NCI-H2081 treated with DMSO at 0.1 percent for 48 hours (cell line): Measurements from ENCODE around the gene ACSF3.

ENCODE experiments used
- DNase-seq: peaks from one replicate; lab custom pipeline; 2025; lab: John Stamatoyannopoulos, UW

ACSF3 gene

DNA sequence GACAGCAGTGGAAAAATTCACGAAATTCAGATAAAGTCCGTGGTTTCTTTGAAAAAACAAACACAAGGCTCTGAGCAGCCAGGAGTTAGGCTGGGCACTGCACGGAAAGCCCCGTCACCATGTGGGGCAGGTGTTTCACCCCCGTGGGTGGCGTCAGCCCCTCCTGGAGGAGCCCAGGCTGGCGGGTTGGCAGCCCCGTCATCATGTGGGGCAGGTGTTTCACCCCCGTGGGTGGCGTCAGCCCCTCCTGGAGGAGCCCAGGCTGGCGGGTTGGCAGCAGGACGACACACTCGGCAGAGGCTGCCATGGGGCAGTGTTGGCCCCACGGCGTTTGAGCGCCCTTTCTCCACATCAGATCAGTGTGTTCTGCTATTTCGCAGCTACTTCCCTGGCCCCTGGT lies 38.1 kb downstream of the ACSF3 start:
- no peak for DNase-seq

DNA sequence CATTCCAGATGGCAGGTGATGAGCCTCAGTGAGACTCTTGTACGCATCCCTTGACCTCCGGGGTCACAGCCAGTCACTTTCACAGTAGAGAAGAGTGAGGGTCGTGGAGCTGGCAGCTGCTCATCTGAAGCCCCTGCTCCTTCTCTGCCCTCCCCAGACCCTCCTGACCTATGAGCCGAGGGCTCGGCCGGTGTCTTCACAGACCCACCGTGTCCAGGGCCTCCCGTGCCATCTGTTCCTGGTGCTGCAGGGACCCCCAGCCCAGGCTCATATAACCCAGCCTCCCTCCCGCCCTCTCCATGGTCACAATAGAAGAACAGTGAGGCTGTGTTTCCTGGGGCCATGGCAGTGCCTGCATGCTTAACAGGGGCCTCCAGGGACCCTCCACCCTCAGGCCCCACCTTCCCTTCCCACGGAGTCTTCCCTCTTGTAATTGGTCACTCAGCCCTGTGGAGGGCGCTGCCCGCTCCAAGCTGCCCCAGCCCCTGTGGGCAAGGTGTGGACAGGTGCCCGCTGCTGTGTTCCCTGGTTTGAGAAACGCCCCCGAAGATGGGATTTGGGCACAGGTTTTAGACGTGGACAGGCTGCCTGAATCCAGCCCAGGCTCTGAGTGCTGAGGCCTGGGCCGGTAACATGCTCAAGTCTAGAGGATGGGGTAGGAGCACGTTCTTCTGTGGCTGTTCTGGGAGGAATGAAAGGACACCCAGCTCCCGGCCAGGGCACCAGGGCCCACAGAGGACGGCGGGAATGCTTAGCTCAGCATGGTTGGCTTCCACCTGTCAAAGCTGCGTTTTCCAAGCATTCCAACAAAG lies 38.7 kb downstream of the ACSF3 start:
- DNase-seq = no peak

DNA sequence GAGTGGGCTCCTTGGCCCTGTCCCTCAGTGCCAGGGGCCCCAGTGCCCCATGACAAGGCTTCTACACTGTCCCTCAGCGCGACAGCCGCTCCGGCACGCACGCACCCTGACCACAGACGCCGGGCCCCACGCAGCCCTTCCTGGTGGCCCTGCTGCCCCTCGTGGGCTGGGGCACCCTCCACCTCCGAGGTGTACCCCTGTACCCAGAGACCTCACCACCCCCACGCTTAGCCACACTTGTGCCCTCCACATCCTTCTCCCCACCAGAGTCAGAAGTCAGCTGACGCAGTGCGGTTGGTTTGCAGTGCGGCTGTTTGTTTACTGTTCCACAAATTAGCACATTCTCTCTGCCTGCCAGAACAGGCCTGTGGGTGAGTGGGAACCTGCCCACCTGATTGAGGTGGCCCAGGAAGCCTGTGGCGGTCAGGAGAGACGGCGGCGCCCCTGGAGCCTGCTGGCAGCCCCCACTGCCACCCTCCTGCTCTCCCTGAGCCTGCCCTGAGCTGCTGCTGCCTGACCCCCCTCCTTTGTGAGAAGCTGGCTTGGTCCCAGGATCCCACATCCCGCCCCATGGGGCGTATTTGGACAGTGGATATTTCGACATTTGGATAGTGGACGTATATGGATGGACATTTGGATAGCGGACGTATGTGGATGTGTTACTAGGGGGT lies 39.9 kb downstream of the ACSF3 start:
- no peak for DNase-seq

DNA sequence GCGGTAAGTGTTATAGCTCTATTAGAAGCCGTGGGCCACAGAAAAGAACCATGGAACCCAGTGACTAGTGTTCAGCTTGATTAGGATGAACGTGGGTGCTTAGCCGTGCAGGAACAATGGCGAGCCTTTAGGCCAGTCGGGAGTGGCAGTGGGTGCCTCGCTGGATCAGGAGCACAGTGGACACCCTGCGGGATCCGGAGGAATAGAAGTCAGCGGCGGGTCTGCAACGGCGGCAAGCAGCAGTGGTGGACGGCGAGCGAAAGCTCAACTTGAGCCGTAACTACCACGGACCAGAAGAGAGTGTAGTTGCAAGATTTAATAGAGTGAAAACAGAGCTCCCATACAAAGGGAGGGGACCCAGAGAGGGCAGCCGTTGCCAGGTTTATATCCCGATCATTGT lies 40.6 kb downstream of the ACSF3 start:
- no peak for DNase-seq

DNA sequence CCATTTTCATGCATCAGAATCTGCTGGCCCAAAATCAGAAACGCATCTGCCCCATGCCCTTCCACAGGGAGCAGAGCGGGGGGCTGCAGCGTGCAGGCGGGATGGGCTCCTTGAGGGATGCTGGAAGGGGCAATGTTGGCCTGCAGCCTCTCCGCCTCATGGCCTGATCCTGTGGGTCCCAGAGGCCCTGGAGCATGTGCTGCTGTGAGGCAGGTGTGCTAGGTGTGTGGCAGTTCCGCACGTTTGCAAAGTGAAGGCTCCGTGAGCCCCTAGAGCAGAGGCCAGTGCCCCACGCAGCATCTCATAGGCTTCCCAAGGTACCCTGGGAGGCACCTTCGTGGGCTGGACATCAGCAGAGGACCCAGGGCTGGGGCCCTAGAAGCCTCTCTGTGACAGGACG lies 41.5 kb downstream of the ACSF3 start:
- no peak for DNase-seq

DNA sequence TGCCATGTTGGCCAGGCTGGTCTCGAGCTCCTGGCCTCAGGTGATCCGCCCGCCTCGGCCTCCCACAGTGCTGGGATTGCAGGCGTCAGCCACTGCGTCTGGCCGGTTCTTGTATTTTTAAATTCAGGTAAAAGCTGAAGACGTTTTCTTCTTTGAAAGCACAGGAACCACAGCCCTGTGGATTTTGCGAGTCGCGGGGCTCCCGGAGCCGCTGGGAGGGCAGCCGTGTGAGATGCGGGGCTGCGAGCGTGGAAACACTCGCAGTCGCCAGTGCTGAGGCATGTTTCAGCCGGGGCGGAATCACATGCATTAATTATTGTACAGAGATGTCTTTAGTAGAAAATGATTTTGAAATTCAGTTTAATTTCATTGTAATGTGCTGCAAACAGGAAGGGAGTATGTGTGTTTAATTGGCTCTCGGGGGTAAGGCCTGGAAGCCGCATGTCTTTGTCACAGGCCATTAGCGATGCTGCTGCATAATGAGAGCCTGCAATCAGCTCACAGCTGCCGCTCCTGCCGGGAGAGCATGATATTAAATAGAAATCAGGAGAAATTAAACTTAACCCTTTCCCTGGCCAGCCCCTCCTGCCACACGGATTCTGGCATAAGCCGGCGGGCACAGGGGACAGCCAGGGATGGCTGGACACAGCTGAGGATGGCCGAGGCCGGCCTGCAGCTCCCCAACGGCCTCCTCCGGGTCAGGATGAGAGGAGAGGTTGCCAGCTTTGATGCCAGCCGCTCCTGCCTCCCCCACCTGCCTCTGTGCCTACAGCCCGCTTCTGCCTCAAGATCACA lies 42.5 kb downstream of the ACSF3 start:
- peak; percentile 42 for DNase-seq

DNA sequence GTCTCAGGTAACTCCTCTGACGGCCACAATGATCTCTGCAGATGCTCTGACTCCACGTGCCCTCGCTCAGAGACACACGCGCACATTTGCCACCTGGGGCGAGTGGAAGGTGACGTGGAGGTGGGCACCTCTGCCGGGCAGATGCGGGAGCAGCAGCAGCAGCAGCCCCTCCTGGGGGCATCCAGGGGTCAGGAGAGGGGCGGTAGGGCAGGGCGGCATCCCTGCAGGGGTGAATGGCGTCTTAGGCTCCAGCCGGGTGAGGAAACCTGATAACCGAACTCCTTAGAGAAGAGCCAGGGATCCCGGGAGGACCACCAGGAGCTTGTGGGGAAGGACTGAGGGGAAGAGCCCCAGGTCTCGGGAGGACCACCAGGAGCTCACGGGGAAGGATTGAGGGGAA lies 43.3 kb downstream of the ACSF3 start:
- no peak for DNase-seq

DNA sequence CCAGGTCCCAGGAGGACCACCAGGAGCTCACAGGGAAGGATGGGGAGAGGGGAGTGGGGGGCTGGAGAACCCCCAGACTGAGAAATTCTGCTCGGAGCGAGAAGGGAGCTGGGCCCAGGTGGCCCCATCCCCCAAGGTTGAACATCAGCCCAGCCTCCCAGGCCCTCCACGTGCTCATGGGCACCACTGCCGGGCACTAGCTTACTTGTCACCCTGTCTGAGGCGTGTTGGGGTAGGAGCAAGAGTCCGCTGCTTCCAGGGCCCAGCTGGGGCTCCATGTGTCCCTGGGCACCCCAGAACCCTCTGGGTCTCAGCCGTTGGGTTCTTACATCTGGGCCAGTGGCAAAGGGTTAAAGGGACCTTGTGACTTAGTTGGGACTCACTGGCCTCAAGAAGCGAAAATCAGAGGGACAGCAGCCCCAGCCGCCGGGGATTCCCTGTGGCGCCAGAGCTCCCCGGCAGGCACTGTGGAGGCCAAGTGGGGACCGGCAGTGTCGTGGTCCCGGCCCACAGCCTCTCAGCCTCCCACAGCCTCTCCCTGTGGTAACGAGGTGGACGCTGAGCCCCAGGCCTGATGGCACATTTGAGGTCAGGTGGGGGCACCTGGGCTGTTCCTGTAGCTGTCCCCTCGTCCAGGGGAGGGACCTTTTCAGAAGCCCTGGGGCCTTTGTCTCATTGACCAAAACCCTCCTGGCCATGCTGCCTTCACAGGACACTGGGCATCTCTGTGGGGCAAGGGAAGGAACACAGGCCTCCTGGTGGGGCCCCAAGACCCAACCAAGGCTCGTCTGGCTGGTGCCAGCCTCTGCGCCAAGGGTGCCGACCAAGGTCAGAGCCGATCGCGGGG lies 44.2 kb downstream of the ACSF3 start:
- DNase-seq = no peak

DNA sequence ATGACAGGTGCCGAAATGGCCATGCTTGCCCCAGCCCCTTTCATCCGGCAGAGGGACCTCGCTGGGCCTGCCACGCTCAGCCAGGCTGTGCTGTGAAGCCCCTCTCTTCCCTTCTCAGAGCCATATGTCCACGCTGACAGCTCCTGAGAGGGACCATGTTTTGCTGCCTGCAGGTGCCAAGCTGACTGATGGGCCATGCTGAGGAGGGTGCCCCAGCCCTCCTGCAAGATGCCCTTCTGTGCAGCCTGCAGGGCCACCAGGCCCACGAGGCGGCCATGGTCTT lies 44.8 kb downstream of the ACSF3 start:
- no peak for DNase-seq

DNA sequence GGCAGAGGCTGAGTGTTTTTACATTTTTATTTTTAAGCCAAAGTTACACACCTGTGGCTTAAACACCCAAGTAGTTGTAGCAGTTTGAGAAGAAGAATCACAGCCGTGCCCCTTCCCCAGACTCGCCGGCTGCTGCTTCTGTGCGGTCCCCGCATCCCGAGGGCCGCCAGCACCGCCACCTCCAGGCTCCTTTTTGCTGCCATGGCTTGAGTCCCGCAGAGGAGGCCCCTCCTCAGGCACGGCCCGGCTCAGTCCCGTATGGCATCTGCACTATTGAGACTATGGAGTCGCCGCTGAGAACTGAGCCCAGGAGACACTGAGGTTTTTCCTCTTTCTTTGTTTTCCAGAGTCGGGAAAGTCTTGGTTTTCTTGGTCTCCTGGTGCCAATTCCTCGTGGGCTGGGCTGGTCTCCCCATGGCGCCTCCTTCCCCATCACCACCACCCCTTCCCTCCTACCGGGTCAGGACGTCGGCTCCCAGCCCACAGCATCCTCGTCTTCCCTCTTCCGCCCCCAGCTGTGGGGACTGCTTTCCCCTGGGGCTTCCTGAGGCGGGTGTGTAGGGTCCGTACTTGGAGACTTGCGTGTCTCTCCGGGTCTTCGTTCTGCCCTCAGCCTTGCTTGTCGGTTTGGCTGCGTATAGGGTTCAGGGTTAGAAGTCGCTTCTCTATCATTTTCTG lies 45.3 kb downstream of the ACSF3 start:
- no peak for DNase-seq

DNA sequence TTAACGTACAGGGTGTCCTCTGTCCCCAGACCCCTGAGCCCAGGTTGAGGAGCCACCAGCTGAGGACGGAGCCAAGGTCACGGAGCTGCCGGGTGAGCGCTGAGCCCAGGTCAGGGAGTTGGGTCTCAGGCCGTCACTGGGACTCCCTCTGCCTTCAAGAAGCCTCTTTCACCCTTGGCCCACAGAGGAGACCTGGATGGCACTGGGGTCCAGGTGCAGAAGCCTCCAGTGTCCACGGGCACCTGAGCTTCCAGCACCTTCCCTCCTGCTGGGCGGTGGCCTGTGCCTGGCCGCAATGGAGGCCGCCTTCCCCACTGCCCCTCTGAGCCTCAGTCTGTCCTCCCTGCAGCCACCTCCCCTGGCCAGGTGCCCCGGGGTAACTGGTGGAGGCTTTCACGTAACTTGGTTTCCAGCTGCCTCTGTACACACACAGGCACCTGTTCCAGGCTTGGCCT lies 46.3 kb downstream of the ACSF3 start:
- no peak for DNase-seq

DNA sequence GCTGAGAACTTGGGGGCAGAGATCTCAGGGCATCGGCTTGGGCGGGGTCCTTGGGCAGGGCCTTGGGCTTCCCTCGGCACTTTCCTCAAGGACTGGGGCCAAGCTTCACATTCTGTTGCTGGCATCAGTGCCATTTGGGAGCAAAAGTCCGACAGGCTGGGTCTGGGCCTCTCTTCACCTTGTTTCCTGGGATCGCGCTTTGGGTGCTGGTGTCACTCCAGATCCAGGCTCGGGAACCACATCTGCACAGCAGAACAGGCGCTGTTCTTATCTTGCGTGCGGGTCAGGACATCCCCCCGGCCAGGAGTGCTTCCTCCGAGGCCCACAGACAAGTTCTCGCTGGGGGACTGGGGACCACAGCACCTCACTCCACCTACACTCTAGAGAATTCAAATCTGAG lies 46.7 kb downstream of the ACSF3 start:
- DNase-seq = no peak

DNA sequence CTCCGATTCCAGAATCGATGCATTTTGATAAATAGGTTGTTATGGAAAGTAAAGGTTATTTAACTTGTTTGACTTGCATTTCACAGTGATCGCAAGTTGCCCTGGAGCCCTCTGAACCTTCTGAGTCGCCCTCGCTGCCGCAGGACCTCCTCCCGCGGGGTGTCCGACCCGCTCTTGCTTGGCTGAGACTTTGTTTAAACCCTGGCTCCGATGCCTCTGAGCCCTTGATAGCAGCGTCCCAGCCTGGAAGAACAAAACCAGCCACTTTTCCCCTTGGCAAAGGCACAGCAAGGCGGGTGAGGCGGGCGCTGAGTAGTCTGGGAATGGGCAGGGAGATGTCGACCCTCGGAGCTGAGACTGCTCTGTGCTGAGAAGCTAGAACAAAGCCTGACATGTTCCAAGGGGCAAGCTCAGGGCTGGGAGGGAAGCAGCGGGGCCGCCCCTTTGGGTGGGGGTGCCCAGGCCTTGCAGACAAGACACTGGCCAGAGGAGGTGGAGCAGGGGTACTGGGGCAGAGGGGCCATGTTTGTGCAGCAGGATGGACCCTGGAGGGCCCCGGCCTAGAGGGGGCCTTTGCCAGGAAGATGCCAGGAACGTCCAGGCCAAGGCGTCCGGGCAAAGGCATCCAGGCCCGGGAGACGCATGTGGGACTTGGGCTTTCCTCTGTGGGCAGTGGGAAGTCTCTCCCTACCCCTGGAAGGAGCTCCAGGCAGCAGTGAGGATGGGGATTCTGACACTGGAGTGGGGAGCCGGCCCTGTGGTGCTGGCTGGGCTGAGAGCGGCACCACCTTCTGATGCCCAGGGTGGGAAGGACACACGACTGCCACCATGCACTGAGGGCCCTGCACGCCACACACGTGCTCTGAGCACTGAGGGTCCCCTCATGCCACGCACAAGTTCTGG lies 47.6 kb downstream of the ACSF3 start:
- DNase-seq = no peak

DNA sequence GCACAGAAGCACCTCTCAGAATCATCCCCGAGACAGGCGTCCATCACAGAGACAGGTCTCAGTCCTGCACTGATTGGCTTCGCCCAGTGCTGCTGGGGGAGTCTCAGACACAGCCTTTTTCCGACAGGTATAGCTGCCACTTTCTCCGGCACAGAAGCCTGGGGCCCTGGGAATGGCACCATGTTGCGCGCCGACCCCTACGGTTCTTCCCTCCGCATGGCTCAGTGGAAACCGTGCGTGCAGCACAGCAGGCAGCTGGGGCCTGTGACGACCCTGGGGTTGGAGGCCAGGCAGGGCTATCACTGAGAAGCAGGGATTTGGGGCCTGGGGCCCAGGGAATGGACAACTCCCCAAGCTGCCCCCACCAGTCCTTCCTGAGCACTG lies 48.2 kb downstream of the ACSF3 start:
- DNase-seq = no peak

DNA sequence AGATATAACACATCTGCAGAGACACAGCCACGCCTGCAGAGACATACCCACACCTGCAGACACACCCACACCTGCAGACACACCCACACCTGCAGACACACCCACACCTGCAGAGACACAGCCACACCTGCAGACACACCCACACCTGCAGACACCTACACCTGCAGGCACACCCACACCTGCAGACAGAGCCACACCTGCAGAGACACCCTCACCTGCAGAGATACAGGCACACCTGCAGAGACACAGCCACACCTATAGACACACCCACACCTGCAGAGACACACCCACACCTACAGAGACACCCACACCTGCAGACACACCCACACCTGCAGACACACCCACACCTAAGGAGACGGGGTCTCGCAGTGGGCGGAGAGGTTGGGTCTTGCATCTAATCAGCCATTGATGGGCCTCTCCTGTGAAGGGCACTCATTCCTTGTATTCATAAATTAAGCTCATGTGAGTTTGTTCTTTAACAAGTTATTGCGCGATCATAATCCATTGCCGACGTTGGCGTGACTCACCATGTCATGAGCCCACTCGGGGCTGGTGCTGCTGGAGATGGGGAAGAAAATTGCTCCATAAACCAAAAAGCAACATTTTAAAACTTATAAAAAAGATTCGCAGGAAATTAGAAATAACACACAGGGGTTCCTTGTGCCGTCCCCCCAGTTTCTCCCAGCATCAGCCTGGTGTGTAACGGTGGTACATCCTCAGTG lies 49.0 kb downstream of the ACSF3 start:
- DNase-seq = no peak

DNA sequence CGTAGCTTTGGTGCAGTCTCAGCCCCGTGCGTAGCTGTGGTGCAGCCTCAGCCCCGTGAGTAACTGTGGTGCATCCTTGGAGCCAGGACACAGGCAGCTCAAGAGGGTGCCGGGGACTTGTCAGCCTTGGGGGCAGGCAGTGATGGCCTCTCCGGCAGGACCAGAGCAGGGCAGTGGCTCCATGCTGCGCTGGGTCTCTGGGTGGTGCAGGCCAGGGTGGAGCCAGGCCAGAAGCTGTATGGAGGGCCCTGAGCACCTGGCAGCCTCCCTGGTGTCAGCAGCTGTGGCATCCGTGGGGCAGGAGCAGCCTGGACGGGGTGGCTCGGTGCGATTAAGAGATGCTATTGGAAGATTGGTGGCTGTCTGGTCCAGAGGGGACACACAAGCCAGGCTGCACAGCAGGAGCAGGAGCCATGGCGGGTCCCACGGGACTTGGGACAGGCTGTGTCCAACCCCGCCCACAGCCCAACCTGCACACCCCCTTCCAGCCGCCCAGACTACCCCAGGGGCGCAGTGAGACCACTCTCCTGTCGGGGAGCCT lies 49.6 kb downstream of the ACSF3 start:
- DNase-seq = no peak

DNA sequence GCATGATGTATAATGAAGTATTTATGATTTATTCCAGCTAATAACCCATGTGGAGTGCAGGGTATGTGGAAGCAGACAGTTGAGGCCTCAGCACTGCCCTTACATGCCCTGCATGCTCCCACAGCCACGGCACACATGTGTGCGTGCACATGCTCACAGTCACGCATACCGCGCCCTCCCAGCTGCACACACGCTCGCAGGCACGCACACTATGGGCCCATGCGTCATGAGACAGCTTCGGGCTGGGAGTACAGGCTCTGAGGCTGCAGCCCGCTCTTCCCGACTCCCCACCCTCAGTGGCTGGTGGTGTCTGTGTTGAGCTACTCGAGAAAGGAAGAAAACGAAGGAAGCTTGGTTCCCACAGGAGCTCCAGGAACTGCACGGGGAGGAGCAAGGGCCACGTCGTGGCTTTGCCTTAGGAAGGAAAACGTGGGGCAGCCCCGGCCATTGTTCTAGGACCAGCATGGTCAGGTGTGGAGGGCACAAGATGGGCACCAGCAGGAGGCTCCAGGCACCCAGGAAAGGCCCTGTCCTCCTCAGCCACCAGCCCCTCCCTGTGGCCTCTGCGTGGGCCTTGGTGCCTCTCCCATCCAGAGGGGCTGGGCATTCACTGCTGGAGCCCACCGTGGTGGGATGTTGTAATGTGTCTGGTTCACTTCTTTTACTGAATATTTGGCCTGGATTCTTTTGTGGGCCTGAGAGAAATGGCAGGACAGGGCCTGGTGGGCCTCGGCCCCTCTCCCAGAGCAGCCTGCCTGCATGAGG lies 50.4 kb downstream of the ACSF3 start:
- no peak for DNase-seq

DNA sequence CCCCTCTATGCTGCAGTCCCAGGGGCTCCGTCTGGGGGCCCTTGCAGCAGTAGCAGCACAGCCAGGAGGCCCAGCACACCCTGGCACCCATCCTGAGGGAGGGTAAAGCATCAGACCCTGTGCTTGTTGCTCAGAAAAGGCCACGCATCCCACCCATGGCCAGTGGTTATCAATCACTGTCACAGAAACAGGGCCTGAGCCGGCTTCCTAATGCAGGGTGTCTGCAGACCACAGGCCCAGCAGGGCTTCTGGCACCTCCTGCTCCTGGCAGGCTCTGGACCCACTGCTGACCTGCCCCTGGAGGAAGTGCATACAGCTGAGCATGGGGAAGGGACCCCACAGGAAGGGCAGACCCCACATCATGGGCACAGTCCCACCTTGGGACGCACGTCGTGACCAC lies 51.0 kb downstream of the ACSF3 start:
- no peak for DNase-seq
